HG03103 (cell line): ENCODE measurements around the gene ENTPD2.
"Not testable (repeated sequence)": the region's sequence is repeated elsewhere in the genome, so short reads cannot be mapped to it uniquely, and the experiment has no call there.

Experiments used
- ATAC-seq: cut with Tn5 transposase; IDR thresholded peaks from one replicate; pipeline ENCODE4 v1.9.1; 2021; ENCODE audit warnings: low read depth; ENCODE audit not compliant: unreplicated experiment

The ENTPD2 gene

DNA sequence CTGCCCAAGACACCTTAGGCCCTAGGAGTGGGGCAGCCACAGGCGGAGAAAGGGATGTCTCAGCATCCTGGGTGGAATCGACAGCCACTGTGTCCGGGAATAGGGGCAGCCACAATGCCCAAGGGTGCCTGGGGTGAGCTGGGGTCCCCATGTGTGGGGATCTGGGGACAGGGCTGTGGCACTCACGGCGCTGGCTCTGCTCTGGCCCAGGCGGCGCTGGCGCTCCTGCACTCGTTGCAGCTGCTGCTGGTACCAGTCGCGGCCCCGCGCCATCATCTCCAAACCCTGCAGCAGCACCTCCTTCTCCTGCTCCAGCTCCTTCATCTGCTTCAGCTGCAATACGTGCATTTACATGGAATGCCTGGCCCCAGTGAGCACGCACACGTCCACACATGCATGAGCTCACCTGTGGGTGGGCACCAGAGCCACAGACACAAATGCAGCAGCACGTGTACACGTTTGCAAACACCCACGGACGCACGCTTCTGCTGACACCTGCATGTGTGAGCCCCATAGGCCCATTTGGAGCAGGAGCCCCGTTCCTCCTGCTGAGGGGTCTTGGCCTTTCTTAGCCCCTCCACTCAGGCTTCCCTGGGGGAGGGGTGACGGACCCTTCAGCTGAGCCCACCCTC, 11.6 kb upstream of the ENTPD2 start:
- ATAC-seq = no peak

DNA sequence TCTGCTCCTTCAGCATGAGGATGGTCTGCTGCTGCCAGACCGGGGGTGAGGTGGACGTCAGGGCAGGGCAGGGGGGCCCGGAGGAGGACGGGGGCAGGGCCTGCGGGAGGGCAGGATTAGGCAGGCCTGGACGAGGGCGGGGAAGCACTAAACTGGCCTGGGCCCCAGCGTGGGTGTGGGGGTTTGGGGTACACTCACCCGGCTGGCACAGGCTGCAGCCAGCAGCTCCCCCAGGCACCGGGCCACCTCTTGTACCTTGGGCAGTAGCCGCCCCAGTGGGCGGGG, 11.0 kb upstream of the ENTPD2 start:
- no peak for ATAC-seq

DNA sequence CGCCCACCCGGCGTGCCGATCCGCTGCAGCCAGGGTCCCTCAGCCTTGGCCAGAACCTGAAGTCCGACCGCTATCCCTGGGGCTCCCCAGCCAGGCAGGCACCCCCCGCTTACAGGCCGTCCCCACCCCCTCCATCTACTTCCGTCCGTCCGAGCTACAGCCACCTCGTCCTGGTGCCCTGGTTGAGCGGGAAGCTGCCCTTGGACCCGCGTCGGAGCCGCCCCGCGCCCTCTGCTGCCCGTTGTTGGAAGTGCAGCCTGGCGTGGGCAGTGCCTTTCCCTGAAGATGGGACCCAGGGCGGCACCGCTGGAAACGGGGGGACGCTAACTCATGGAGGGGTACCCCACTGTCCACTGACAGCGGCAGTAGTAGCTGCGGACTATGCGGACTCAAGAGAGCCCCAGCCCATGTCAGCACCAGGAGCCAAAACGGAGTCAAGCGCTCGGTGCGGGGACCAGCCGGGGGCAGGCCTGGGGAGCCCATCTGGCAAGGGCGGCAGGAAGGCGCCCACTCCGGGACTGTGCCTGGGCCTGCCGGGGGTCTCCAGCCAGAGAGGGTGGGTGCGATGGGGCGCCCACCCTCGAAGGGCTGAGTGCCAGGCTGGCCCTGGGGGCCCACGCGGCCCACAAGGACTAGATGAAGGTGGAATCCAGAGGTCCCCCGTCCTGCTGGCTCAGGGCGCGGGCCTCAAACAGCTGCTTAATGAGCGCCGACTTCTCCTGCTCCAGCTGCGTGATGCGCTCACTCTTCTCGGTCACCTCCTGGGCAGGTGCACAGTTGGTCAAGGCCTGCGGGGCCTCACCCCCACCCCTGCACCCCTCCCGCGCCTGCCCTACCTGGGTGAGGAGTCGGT, 10.4 kb upstream of the ENTPD2 start:
- no peak for ATAC-seq

DNA sequence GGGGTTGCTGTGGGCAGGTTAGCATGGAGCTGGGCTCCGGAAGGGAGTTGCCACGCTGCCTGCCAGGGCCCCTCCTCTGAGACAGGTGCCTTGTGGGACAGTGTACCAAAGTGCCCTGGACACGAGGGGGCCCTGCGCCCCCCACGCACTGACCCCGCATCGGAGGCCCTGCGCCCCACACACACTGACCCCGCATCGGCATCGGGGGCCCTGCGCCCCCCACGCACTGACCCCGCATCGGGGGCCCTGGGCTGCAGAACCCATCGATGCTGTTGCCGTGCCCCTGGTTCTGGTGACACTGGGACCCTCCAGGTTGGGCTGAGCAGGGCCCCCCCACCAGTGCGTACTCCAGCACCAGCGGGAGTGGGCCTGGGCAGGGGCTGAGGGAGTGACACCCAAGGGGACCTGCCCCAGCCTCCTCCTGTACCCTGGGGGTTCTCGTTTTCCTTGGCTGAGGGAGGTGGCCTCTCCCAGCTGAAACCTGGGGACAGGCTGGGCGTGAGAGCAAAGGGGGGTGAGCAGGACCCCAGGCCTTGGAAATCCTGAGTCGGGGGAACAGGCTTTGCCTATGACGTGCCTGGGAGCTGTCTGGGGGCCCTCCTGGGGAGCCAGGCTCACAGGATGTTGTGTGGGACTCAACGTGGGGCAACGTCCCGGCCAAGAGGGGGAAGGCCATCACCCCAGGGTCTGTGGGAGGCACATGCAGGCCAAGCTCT, 9.6 kb upstream of the ENTPD2 start:
- no peak for ATAC-seq

DNA sequence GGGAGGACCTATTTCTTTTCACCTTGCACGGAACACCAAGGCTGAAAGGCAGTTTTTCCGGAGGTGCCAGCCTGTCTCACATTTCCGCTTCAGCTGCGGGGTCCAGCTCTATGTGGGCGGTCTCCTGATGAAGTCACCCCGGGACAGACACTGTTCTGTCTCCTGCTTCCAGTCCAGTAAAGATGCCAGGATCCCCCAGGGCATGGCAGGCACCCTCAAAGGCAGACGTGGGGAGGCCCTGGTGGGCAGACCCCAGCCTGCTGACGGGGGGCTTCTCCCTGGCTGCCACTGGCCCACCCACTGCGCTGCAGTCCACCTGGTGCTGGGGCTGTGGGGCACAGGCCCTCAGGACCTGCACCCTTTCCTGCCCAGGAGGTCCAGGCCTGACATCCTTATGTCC, 8.9 kb upstream of the ENTPD2 start:
- not testable (repeated sequence) for ATAC-seq

DNA sequence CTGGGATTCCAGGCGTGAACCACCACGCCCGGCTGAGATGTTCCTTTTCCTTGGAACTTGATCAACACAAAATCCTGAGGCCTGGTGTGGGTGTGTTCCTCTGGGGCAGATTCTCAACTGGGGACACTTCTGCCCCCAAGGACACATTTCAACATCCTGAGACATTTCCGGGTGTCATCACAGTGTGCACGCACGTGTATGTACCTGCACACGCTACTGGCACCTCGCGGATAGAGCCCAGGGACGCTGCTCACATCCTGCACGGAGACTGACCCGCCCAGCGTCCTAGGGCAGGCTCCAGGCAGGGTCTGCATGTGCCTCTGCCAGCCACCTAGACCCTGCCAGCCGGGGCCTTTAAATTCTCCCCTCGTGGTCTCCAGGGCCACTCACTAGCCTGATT, 8.5 kb upstream of the ENTPD2 start:
- ATAC-seq = no peak

- ATAC-seq = no peak
These were observed 4.8 kb upstream of the ENTPD2 start for GRCh38 chr9:137058521-137059234.

DNA sequence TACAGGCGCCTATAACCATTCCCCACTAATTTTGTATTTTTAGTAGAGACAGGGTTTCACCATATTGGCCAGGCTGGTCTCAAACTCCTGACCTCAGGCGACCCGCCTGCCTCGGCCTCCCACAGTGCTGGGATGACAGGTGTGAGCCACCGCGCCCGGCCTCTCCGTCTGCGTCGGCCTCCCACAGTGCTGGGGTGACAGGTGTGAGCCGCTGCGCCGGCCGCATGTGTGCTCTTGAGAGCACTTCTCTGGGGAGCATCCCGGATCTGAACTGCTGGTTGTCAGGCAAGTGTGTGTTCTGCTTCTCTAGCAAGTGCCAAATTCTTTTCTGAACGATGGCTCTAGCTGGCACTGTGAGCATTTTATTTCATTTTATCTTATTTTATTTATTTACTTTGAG, 3.7 kb upstream of the ENTPD2 start:
- no peak for ATAC-seq

DNA sequence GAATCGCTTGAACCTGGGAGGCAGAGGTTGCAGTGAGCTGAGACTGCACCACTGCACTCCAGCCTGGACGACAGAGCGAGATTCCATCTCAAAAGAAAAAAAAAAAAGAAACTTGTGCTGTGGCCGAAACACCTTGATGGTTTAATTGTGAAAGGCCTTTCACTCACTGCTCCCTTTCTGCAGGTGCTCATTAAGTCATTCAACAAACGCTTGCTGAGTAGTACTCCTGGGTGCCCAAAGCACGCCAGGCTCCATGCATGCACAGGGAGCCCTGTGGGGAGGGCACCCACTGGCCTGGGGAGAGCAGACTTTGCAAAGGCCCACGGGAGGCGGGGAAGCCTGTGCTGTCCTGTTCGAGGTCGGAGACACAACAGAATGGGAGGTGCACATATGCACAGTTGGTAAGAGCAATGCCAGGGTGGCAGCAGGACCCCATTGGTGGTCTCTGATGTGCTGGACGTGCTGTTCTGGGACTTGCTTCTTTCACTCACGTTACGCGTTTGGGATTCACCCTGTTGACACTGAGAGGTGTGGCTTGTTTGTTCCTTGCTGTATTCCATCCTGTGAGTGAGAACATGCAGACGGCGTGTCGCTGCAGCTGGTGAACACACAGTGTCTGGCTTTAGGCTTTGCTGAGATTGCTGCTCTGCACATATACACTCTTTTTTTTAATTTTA, 3.0 kb upstream of the ENTPD2 start:
- ATAC-seq = no peak

GRCh38 chr9:137055385-137056364, 1.8 kb upstream of the ENTPD2 start:
- ATAC-seq = no peak

- no peak for ATAC-seq
These were observed 1.1 kb upstream of the ENTPD2 start for GRCh38 chr9:137054932-137055384.

DNA sequence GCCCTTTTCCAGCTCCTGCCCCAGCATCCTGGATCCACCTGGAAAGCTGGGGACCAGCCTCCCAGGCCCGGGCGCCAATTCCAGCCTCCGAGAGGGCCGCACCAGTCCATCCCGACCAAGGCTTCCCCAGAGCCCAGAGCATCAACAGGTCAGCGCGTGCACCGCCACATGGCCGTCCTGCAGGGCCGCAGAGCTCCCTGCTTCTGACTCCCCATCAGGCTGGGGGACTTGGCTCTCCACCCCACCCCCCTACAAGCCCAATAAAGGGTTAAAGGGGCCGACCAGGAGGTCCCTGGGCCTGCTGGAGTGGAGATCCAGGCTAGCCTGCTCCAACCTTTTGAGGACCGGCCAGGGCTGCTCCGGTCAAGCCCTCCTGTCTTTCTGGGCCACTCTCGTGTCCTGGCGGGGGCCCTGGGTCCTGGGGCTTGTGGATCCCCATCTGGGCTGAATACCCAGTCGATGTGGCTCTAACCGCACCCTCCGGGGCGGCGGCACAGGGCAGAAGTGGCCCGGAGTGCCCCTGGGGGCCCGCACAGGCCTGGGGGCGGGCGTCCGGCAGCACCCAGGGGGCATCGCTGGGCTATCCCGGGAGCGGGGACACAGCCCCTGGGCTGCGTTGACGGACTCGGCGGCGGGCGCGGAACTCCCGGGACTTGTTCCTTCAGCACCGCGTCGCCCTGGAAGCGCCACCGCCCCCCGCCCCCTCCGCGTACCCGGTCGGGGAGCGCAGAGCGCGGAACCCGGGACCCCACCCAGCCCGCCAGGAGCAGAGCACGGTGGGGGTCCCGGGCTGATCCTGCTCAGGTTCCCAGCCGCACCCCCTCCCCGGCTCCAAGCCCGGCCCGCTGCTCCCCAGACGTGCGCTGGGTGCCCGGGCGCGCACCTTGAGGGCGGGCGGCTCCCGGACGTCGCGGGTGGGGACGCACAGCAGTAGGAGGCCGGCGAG, 590 bp downstream of the ENTPD2 start:
- ATAC-seq = no peak

GRCh38 chr9:137052293-137052692, 1.6 kb downstream of the ENTPD2 start:
- no peak for ATAC-seq

DNA sequence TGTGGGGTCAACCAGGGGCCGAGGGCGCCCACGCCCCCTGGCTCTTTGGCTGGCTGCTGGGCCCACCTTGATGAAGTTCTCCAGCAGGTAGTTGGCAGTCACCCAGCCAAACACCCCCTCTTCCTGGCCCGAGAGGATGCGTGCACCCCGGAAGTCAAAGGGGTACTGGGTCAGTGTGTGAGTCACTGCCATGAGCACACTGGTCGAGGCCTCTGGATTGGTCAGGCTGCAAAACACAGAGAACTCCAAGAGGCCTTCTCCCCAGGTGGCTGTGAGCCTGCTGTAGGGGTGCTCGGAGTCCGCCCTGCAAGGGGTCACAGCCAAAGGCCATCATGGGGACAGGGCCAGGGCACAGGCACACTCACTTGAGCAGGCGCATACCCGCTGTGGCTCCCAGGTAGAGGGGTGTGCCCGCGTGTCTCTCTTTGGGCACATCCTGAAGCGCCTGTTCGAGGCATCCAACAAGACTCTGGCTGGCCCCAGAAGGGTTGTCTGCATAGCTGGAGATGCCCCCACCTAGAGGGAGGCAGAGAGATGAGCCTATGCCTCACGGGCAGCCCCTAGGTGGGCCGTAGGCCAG, 2.6 kb downstream of the ENTPD2 start:
- no peak for ATAC-seq

GRCh38 chr9:137050570-137050969, 3.3 kb downstream of the ENTPD2 start:
- ATAC-seq = no peak

DNA sequence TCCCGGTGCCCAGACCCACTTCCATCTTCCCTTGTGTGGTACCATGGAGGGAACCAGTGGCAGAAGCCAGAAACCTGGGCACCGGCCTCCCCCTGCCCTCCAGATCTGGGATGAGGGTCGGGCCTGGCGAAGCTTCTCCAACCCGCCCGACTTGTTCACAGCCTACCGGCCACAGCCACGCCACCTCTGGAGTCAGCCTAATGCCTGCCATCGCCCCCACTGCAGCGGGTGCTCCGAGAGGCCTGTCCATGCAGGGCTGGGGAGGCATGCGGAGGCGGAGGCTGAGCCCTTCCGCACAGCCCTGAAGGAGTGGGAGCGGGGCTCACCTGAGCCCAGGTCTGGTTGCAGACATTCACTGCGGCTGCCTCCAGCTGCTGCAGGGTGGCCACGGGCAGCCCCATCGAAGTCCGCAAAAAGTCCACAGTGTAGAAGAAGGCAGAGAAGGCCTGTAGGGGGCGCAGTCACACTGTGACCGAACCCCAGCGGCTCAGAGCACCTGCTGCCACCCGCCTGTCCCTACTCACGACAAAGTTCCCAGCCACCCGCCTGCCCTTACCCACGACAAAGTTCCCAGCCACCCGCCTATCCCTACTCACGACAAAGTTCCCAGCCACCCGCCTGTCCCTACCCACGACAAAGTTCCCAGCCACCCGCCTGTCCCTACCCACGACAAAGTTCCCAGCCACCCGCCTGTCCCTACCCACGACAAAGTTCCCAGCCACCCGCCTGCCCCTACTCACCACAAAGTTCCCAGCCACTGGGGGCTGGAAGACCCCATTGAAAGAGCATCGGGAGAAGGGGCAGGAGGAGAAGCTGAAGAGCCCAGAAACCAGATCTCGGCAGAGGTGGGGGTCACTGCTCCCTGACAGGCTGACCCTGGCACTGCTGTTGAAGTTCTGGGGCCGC, 4.1 kb downstream of the ENTPD2 start:
- ATAC-seq = no peak
